LNCaP clone FGC (cell line): ENCODE data around the gene FRYL.

Experiments used
- DNase-seq: peaks from one replicate; pipeline ENCODE4 v3.0.0-alpha.2; 2011; ENCODE audit warnings: low read depth
- H3K4me3 ChIP-seq: 2 replicates; pipeline ENCODE4 v1.5.1; 2011; ENCODE audit warnings: mild to moderate bottlenecking, low read depth, low read length, control low read depth
- CTCF ChIP-seq: IDR thresholded peaks from 2 replicates; pipeline ENCODE4 v1.5.1; 2012; ENCODE audit warnings: mild to moderate bottlenecking; ENCODE audit not compliant: control insufficient read depth, insufficient read depth; ENCODE audit errors: extremely low read depth

The FRYL gene

GRCh38 chr4:48539597-48539996 lies 240.5 kb downstream of the FRYL start:
- H3K4me3 ChIP-seq = no peak overlapping the region
- no peak for DNase-seq
- no peak for TF ChIP-seq CTCF

- TF ChIP-seq CTCF = no peak
- no peak overlapping the region for H3K4me3 ChIP-seq
- peak; percentile 37 for DNase-seq
These were observed 241.7 kb downstream of the FRYL start for GRCh38 chr4:48538358-48538757.

GRCh38 chr4:48526406-48526805 lies 253.7 kb downstream of the FRYL start:
- H3K4me3 ChIP-seq = no peak overlapping the region
- no peak for TF ChIP-seq CTCF

GRCh38 chr4:48518143-48518542 lies 261.9 kb downstream of the FRYL start:
- no peak for DNase-seq
- no peak overlapping the region for H3K4me3 ChIP-seq
- no peak for TF ChIP-seq CTCF

More at GRCh38 chr4:48526406-48526805, 253.7 kb downstream of the FRYL start:
- no peak for DNase-seq

GRCh38 chr4:48509543-48509942 lies 270.5 kb downstream of the FRYL start:
- no peak for DNase-seq
- no peak for TF ChIP-seq CTCF
- no peak overlapping the region for H3K4me3 ChIP-seq

- DNase-seq = no peak
- no peak overlapping the region for H3K4me3 ChIP-seq
- TF ChIP-seq CTCF = no peak
These were observed 273.4 kb downstream of the FRYL start for GRCh38 chr4:48506716-48507115.

GRCh38 chr4:48504352-48504751 lies 275.7 kb downstream of the FRYL start:
- no peak for DNase-seq
- no peak for TF ChIP-seq CTCF

More at GRCh38 chr4:48504352-48504751, 275.7 kb downstream of the FRYL start:
- no peak overlapping the region for H3K4me3 ChIP-seq
